Activated T-cell treated with anti-CD3 and anti-CD28 coated beads for 1 hour (primary cell): ENCODE results near the gene YBX2.

Source experiments
- DNase-seq: peaks from one replicate; pipeline ENCODE4 v3.0.0-alpha.2; 2020; ENCODE audit warnings: low read depth

Gene YBX2

DNA sequence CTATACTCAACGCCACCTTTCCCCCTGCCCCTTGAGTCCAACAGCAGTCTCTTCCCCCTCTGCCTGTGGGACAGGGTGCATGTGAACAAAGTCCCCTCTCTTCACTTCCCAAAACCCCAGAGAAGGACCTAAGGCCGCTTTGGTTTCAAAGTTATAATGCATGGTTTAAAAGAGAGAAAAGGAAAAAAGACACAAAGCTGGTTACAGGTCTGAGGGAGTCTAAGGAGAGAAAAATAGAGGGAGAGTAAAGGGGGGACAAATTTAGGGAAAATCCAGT, 51.0 kb downstream of the YBX2 start:
- no peak for DNase-seq

- DNase-seq = peak; percentile 93
Measured at GRCh38 chr17:7242717-7243452, 51.6 kb downstream of the YBX2 start.

DNA sequence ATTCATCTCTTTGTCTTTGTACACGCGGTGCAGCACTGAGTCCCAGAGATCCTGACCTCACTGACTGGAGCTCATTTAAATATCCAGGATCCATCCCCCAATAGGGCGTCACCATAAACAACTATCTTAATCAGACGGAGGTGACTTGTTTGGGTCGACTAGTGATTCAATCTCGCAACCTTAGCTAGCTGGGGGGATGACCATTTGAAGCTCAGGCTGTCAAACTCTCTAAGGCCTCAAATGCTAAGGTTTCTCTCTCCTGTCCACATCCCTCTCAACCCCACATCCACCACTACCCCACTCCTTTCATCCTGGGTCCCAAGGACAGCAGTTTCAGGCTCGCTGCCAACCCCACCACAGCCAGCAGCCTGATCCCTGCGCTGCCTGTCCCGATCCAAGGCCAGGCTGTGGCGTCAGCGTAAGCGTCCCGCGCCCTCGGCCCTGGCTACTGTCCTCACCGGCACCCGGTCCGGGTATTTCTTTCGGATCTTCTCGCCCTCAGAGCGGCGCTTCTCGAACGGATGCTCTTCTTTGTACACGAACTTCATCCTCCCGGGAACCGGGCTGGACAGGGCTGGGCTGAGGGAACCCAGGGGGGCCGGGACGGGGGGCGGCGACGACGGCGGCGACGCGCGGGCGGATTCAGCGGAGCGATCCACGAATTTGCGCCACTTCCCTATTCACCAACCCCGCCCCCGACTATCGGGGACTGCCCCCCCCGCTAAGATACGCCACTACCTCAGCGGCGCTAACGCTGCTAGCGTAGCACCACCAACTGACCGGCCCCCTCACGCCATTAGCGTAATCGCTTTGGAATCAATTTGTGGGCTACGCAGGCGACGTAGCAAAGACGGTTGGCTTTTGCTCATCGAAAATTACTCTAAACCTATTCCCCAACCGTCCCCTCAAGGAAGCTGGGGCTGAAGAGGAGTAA, 52.4 kb downstream of the YBX2 start, which contains the start of gene GABARAP:
Gene GABARAP, minus strand, starts transcription at position 667 of the 934 bp plus-strand sequence. Its CDS starts 119 bp downstream, at position 548.
- DNase-seq = peak; percentile 94

GRCh38 chr17:7241090-7241733, 53.2 kb downstream of the YBX2 start:
- no peak for DNase-seq

DNA sequence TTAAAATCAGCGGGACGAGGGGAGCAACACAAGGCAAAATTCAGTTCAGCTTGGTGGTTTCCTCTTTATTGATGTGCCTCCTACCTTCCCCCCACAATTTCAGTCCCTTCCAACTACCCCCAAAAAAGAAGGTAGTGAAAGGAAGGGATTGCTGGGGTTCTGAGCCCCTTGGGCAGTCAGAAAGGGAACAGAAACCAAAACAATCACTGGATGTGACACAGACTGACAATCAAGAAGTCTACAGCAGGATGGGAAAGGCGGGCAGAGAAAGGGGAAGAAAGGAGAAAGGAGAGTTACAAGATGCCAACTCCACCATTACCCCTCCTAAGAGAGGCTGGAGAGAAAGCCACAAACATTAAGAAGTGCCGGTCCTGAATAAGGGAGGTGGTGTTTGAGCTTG, 54.1 kb downstream of the YBX2 start:
- DNase-seq = no peak

DNA sequence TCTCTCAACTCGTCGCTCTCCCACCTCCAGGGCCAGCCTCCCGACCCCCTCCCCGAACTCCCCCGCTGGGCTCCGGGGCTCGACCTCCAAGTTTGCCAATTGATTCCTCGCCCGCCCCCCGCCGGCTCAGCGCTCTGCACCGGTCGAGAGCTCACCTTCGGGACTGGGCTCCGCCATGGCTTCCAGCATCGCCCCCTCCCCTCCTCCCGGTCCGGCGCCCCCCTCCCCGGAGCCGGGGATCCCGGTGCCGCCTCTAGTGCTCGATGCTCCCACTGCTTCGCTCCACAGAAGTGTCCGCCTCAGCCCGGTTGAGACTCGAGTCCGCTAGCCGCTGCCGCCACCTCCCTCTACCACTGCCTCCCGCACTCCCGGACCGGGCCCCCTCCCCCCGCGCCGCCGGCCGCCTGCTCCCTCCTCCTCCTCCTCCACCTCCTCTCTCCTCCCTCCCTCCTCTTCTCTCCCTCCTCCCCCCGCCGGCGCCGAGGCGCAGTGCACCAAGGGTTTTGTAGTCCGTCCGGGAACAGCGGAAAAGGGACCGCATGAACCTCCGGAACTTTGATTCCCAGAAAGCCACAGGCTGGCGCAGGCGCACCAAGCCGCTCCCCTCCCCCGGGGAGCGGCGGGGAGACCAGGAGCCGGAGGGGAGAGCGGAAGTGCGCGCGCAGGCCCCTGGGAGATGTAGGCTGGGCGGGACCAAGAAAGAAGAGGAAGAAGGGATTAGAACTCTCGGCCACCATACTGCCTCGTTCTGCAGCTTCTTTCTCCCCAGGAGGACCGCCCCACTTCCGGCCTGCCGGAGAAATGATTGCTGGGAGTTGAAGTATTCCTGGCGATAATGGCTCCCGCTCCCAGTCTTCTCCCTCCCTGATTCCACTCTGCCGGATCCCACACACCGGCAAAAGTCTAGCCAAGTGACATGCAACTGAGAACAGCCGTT, 55.1 kb downstream of the YBX2 start, which contains the start of gene PHF23:
Gene PHF23, minus strand, starts transcription at position 367 of the 937 bp plus-strand sequence. Its CDS starts 178 bp downstream, at position 189.
- DNase-seq = peak; percentile 94

- DNase-seq = no peak
Measured at GRCh38 chr17:7238420-7239090, 55.9 kb downstream of the YBX2 start.
